Central memory CD8-positive, alpha-beta T cell (primary cell): ENCODE measurements around the gene SNRPA.
"Not testable (repeated sequence)": the region's sequence is repeated elsewhere in the genome, so short reads cannot be mapped to it uniquely, and the experiment has no call there.

Experiments used
- ATAC-seq: fragments of 150-1000 bp; cut with Tn5 transposase; replicated peaks from 2 replicates; pipeline ENCODE4 v1.10.0; 2022; ENCODE audit warnings: mild to moderate bottlenecking, moderate FRiP score, moderate number of reproducible peaks; ENCODE audit not compliant: poor library complexity, severe bottlenecking; ENCODE audit errors: extremely low read depth
- DNase-seq, 2 donors: peaks; one replicate each; pipeline ENCODE4 v3.0.0; 2021; ENCODE audit warnings: low spot score in 2 of 2
- H3K27ac Mint-ChIP-seq: one replicate; pipeline ENCODE4 v1.8.0; 2022; ENCODE audit warnings: low read depth, mild to moderate bottlenecking, moderate library complexity, mixed read lengths
- H3K27me3 Mint-ChIP-seq: one replicate; pipeline ENCODE4 v1.8.0; 2022; ENCODE audit warnings: mixed read lengths
- H3K36me3 Mint-ChIP-seq: one replicate; pipeline ENCODE4 v1.8.0; 2022; ENCODE audit warnings: mild to moderate bottlenecking, moderate library complexity, mixed read lengths; ENCODE audit not compliant: insufficient read depth
- H3K4me1 Mint-ChIP-seq: one replicate; pipeline ENCODE4 v1.8.0; 2022; ENCODE audit warnings: mixed read lengths
- H3K4me3 Mint-ChIP-seq: one replicate; pipeline ENCODE4 v1.8.0; 2022; ENCODE audit warnings: mild to moderate bottlenecking, moderate library complexity, mixed read lengths
- H3K9me3 Mint-ChIP-seq: one replicate; pipeline ENCODE4 v1.8.0; 2022; ENCODE audit warnings: mixed read lengths

Gene SNRPA

GRCh38 chr19:40726279-40726678, 24.7 kb upstream of the SNRPA start:
- H3K9me3 Mint-ChIP-seq, result no peaks in the 10 kb centered on the region
- H3K4me3 Mint-ChIP-seq, result no peak overlapping the region
- H3K36me3 Mint-ChIP-seq, result peaks cover 23% of the 10 kb centered on the region
- no peaks in the 10 kb centered on the region for H3K27me3 Mint-ChIP-seq
- ATAC-seq (no peak), DNase-seq (no peak)
- peaks cover 26% of the 10 kb centered on the region for H3K4me1 Mint-ChIP-seq
- H3K27ac Mint-ChIP-seq, result no peak overlapping the region

- ATAC-seq, H3K27ac Mint-ChIP-seq, H3K9me3 Mint-ChIP-seq, H3K4me3 Mint-ChIP-seq, H3K27me3 Mint-ChIP-seq, DNase-seq, H3K4me1 Mint-ChIP-seq: not testable (repeated sequence)
- peaks cover 39% of the 10 kb centered on the region for H3K36me3 Mint-ChIP-seq
Observed at GRCh38 chr19:40730065-40730464, 20.9 kb upstream of the SNRPA start.

GRCh38 chr19:40732304-40732703, 18.7 kb upstream of the SNRPA start:
- not testable (repeated sequence) for H3K4me3 Mint-ChIP-seq, H3K4me1 Mint-ChIP-seq, H3K27me3 Mint-ChIP-seq, H3K27ac Mint-ChIP-seq, H3K9me3 Mint-ChIP-seq, DNase-seq, ATAC-seq
- peaks cover 39% of the 10 kb centered on the region for H3K36me3 Mint-ChIP-seq

- DNase-seq (no peak), ATAC-seq (no peak)
- Mint-ChIP-seq H3K4me3 (no peak overlapping the region), H3K27me3 (no peaks in the 10 kb centered on the region), H3K4me1 (no peaks in the 10 kb centered on the region), H3K27ac (no peak overlapping the region), H3K9me3 (no peaks in the 10 kb centered on the region), H3K36me3 (peaks cover 40% of the 10 kb centered on the region)
Observed at GRCh38 chr19:40733149-40733548, 17.9 kb upstream of the SNRPA start.

- Mint-ChIP-seq H3K27ac (no peak overlapping the region), H3K4me1 (no peaks in the 10 kb centered on the region), H3K4me3 (no peak overlapping the region), H3K9me3 (no peaks in the 10 kb centered on the region), H3K36me3 (peaks cover 40% of the 10 kb centered on the region), H3K27me3 (no peaks in the 10 kb centered on the region)
- no peak for DNase-seq
- no peak for ATAC-seq
Observed at GRCh38 chr19:40735013-40735771, 15.8 kb upstream of the SNRPA start.

GRCh38 chr19:40736661-40737060, 14.3 kb upstream of the SNRPA start:
- no peak for DNase-seq
- Mint-ChIP-seq H3K9me3 (no peaks in the 10 kb centered on the region), H3K4me1 (no peaks in the 10 kb centered on the region), H3K27me3 (no peaks in the 10 kb centered on the region), H3K4me3 (no peak overlapping the region), H3K27ac (no peak overlapping the region), H3K36me3 (peaks cover 30% of the 10 kb centered on the region)
- ATAC-seq, result no peak

GRCh38 chr19:40737102-40737644, 13.8 kb upstream of the SNRPA start:
- Mint-ChIP-seq H3K9me3 (no peaks in the 10 kb centered on the region), H3K4me3 (no peak overlapping the region), H3K4me1 (no peaks in the 10 kb centered on the region), H3K27me3 (no peaks in the 10 kb centered on the region), H3K27ac (no peak overlapping the region), H3K36me3 (peaks cover 30% of the 10 kb centered on the region)
- ATAC-seq (no peak), DNase-seq (no peak)

- Mint-ChIP-seq H3K27me3 (no peaks in the 10 kb centered on the region), H3K36me3 (peaks cover 15% of the 10 kb centered on the region), H3K27ac (no peak overlapping the region), H3K4me3 (no peak overlapping the region), H3K9me3 (no peaks in the 10 kb centered on the region), H3K4me1 (no peaks in the 10 kb centered on the region)
- ATAC-seq, result no peak
- no peak for DNase-seq
Observed at GRCh38 chr19:40739030-40739839, 11.8 kb upstream of the SNRPA start.

- Mint-ChIP-seq H3K9me3 (no peaks in the 10 kb centered on the region), H3K27me3 (no peaks in the 10 kb centered on the region), H3K36me3 (peaks cover 8% of the 10 kb centered on the region), H3K4me1 (no peaks in the 10 kb centered on the region), H3K4me3 (no peak overlapping the region), H3K27ac (no peak overlapping the region)
- DNase-seq, result no peak
- ATAC-seq, result no peak
Observed at GRCh38 chr19:40739871-40740703, 10.9 kb upstream of the SNRPA start.

- ATAC-seq, result no peak
- H3K27ac Mint-ChIP-seq, result no peak overlapping the region
- no peak overlapping the region for H3K4me3 Mint-ChIP-seq
Observed at GRCh38 chr19:40740747-40741146, 10.3 kb upstream of the SNRPA start.

GRCh38 chr19:40741527-40742390, 9.2 kb upstream of the SNRPA start:
- Mint-ChIP-seq H3K9me3 (no peaks in the 10 kb centered on the region), H3K27ac (no peak overlapping the region), H3K4me1 (no peaks in the 10 kb centered on the region), H3K27me3 (no peaks in the 10 kb centered on the region), H3K36me3 (peaks cover 3% of the 10 kb centered on the region), H3K4me3 (no peak overlapping the region)
- DNase-seq, result no peak
- no peak for ATAC-seq

More at GRCh38 chr19:40740747-40741146, 10.3 kb upstream of the SNRPA start:
- H3K36me3 Mint-ChIP-seq, result peaks cover 3% of the 10 kb centered on the region
- no peaks in the 10 kb centered on the region for H3K9me3 Mint-ChIP-seq
- H3K4me1 Mint-ChIP-seq, result no peaks in the 10 kb centered on the region
- no peaks in the 10 kb centered on the region for H3K27me3 Mint-ChIP-seq
- no peak for DNase-seq
